ENCODE results near the gene KPNA5.
"Not testable (repeated sequence)": the region's sequence is repeated elsewhere in the genome, so short reads cannot be mapped to it uniquely, and the experiment has no call there.

KPNA5 gene

DNA sequence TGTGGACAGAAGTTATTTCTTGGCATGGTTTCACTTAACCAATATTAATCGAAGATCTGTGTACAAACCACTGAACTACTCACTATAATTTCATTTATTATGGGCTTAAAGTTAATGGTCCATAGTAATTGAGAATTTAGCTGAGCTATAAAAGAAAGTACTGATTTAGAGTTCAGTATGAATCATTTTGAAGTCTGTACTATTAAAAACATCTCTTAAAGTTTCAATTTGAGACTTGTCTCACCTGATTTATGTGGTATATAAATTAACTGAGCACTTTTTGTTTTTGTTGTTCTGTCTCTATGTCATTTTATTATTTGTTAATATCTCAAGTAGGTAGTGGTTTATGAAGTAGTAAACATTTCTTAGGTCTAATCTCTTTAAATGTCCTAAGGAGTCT lies 24.9 kb downstream of the KPNA5 start:
- DNase-seq = no peak

GRCh38 chr6:116714296-116714695 lies 33.3 kb downstream of the KPNA5 start:
- DNase-seq = no peak

DNA sequence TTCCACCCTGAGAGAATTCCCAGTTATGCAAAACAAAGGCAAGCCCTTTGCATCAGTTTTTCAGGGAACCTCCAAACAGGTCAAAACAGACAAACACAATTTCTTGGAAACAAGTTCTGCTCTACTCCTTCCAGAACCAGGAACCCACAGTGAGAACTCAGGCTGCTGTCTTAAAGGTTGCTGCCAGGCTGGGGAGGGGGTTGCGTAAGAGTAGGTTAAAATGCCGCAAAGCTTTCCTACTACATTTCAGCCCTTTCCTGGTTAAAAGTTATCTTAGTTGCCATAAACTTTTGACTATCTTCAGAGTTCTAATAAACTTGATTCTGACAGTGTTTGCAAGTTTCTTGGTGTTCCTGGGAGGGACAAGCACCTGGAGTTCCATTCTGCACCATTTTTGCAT lies 33.8 kb downstream of the KPNA5 start:
- no peak for DNase-seq

DNA sequence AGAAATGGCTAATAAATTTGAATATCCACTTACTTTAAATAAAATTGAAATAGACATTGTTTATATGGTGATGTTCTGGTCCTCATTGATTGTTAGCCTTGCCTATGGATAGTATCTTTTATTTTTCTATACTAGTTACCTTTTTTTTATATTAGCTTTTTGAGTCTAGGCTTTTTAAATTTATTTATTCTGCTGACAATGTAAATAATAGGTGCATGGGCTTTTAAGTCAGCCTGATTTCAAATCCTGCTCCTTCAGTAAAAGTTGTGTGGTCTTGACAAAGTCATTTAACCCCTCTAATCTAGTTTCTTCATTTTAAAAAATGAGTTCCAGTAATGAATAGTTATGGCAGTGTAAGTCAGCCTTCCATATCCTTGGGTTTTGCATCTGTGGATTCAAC lies 45.9 kb downstream of the KPNA5 start:
- no peak for DNase-seq

- no peak for DNase-seq
Observed at GRCh38 chr6:116730513-116730912, 49.5 kb downstream of the KPNA5 start.

DNA sequence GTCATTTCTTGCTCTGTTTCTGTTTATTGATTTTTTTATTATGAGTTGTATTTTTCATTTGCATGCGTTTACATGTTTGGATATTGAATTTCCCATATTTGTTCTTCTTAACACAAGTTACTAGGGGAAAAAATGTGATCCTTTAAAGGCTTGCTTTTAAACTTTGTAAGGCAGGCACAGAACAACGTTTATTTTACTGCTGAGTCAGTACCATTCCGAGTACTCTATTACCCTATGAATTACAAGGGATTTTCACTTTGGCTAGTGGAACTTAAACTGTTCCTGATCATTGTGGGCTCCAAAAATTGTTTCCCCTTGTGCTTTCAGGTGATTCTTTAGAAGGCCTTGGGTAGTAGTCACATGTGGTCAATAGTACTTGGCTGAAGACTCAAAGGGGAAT lies 56.0 kb downstream of the KPNA5 start:
- DNase-seq = no peak

GRCh38 chr6:116740486-116740885 lies 59.5 kb downstream of the KPNA5 start:
- not testable (repeated sequence) for DNase-seq

- DNase-seq = no peak
Observed at GRCh38 chr6:116741571-116741970, 60.6 kb downstream of the KPNA5 start.

GRCh38 chr6:116745176-116745575 lies 64.2 kb downstream of the KPNA5 start:
- no peak for DNase-seq

- no peak for DNase-seq
Observed at GRCh38 chr6:116761779-116762178, 80.8 kb downstream of the KPNA5 start.

GRCh38 chr6:116762235-116762634 lies 81.2 kb downstream of the KPNA5 start:
- DNase-seq = no peak

GRCh38 chr6:116763048-116763447 lies 82.0 kb downstream of the KPNA5 start:
- no peak for DNase-seq

DNA sequence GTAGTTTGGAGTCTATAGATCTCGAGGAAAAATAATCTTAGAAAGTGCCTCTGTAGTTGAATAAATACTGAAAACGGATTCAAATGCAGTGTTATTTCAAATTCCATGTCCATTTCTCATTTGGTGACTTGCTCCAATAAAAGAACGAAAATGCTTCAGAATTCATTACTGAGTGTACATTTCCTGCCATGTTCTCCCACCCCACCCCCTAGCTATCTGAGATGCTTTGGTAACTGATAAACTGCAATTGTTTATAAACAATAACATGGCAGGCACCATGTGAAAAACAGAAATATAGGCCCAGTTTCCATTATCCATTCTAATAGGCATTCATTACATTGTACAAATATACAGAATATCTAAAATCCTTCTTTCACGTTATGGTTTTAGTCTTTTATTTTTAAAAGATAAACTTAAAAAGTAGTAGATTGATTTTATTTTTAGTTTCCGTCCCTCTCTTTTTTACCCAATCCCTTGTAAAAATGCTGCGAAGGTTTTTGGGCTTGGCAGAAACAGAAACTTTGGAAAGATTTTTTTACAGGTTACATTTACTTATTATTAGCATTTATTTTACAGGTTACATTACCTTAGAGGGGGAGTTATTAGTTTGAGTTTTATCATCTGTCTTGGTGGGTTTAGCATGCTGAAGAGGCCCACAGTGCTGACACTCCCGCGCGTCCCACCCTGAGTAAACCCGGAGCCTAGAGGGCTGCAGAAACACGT lies 83.1 kb downstream of the KPNA5 start:
- no peak for DNase-seq

GRCh38 chr6:116764629-116764960 lies 83.6 kb downstream of the KPNA5 start:
- no peak for DNase-seq

GRCh38 chr6:116764961-116765841 lies 84.2 kb downstream of the KPNA5 start, which contains the start of gene FAM162B:
Gene FAM162B, minus strand, starts transcription at chr6:116765719. Its CDS starts 143 bp downstream, at chr6:116765576.
- peak; percentile 53 for DNase-seq

DNA sequence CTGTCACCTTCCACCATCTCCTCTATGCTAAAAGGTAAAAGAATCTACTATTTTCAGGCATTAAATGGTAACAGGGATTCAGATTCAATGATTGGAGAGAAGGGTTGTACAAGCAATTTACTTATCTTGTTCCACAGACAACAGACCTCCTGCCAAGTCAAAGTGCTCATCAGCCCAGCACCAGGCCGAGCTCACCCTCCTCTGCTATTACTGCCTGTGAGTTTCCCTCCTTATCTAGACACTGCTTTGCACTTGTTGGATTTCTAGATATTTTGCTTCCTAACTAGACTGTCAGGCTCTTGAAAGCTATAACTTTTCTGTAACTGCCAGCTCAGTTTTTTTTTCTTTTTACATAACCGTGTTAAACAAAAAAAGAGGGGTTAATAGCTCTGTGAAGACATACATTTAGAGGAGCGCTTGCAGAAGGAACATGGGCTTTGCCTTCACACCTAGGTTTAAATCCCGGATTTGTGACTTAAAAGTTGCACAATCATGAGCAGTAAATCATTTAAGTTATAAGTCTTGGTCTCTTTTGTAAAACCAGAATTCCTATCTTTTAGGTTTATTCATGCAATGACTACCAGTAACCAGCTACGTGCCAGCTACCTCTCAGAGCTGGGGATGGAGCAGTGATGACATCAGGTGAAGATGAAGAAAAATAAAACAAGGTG lies 85.6 kb downstream of the KPNA5 start:
- no peak for DNase-seq

DNA sequence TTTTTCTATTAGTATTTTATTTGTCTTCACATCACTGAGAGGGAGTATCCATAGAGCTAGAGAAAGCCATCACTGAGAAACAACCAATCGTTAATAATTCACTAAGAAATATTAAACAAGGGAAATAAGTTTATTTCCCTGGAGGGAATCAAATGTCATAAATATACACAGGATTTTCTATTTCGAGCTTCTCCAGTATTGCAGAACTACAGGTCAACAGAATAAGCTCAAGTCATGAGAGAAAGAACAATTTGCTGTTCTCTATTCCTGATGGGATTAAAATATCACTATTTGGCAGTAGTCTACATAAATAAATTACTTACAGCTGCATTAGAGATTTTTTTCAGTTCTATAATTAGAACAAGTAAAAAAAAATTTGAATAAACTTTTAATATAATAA lies 86.7 kb downstream of the KPNA5 start:
- no peak for DNase-seq

GRCh38 chr6:116772450-116772849 lies 91.4 kb downstream of the KPNA5 start:
- no peak for DNase-seq

GRCh38 chr6:116773886-116774285 lies 92.9 kb downstream of the KPNA5 start:
- DNase-seq = no peak

DNA sequence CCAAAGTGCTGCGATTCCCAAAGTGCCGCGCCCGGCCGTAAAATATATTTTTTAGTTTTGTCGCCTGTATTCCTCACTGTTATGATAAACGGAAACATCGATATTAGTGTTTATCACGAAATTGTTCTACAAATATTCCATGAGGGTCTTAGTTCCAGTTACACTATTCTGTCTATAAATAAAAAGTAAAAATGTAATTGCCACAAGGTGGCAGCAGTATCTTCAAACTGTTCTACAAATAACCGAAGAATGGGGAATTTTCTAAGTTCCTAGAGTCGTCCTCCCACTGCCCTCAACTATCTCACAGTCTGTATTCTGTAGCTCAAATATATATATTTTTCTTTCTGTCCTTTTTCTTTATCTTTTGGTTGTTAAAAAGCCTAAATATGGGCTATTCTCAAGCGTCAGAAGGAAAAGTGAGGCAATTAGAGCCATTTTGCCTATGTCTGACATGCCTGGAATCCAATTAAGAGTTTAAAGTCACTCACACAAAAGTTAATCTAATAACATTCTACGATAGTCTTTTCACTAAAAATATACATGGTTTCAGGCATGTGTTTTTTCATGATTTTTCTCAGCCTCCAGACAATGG lies 98.7 kb downstream of the KPNA5 start:
- DNase-seq = peak; percentile 43

GRCh38 chr6:116783852-116784251 lies 102.8 kb downstream of the KPNA5 start:
- DNase-seq = no peak

All from NCI-H69 (cell line).